Astrocyte of the spinal cord (primary cell): Measurements from ENCODE around the gene ZNF641.

ENCODE experiments used
- DNase-seq: peaks from one replicate; pipeline ENCODE4 v3.0.0; 2011; ENCODE audit warnings: low read depth, low spot score
- H3K4me3 ChIP-seq: 2 replicates; pipeline ENCODE4 v1.5.1; 2011; ENCODE audit warnings: low read depth, mild to moderate bottlenecking, low read length, moderate library complexity
- in situ Hi-C: cut with HindIII; loops from 2 replicates; pipeline ENCODE4 v1.10.0; 2017; ENCODE audit warnings: low sequenced_read_pairs
- TF ChIP-seq, protein P1 (sequence below): IDR thresholded peaks from 2 replicates; pipeline ENCODE4 v1.5.1; 2012; ENCODE audit warnings: low read depth, mild to moderate bottlenecking, low read length, inconsistent platforms

ZNF641 gene

DNA sequence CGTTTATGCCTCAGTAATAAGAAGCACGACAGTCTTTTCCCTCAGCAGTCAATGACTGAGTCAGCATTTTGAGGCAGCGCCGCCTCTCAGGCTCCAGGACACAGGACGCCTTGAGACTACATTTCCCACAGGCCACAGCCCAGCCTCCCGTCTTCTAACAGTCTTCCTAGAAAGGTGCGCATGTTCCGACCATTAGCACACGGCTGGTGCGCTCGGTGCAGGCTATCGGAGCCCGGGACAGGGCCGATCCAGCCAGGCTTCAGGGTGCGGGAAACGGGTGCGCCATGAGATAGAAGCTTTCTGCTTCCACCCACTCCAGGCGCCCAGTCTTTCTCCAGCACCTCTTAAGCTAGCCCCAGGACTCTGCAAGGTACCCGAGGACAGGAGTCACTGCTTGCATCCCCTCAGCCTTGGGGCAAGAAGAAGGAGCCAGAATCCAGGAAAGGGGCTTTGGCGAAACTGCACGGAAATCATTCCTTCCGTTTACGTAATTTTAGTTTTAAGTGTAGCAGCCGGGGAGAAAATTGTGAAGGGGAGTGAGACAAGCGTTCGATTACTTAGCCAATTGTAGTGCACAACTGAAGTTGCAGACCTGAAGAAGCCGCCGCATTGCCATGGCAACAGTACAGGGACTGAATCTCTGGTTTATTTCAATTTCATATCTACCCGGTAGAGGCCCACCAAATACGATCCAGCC lies 54.0 kb downstream of the ZNF641 start:
- peak; percentile 79 for DNase-seq
- TF ChIP-seq, protein P1, sequence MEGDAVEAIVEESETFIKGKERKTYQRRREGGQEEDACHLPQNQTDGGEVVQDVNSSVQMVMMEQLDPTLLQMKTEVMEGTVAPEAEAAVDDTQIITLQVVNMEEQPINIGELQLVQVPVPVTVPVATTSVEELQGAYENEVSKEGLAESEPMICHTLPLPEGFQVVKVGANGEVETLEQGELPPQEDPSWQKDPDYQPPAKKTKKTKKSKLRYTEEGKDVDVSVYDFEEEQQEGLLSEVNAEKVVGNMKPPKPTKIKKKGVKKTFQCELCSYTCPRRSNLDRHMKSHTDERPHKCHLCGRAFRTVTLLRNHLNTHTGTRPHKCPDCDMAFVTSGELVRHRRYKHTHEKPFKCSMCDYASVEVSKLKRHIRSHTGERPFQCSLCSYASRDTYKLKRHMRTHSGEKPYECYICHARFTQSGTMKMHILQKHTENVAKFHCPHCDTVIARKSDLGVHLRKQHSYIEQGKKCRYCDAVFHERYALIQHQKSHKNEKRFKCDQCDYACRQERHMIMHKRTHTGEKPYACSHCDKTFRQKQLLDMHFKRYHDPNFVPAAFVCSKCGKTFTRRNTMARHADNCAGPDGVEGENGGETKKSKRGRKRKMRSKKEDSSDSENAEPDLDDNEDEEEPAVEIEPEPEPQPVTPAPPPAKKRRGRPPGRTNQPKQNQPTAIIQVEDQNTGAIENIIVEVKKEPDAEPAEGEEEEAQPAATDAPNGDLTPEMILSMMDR, result no peak
- in situ Hi-C loops, result no loop called here
- peak overlapping the region; percentile 46 for H3K4me3 ChIP-seq

DNA sequence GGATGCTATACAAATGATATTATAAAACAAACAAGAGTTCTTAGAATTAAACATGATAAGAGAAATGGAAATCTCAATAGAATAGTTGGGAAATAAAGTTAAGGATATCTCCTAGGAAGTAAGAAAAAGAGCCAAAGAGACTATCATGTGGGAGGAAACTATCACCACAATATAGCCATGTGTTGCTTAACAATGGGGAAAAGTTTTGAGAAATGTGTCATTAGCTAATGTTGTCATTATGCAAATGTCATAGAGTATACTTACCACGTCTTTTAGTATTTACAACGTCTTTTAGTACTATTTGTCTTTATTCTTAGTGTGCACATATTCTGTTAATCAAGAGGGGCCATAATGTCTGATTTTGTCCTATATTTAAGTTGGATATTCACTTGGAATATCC lies 58.7 kb downstream of the ZNF641 start:
- TF ChIP-seq, protein P1, result no peak
- DNase-seq, result no peak
- no peak overlapping the region for H3K4me3 ChIP-seq
- in situ Hi-C loops, result no loop called here

DNA sequence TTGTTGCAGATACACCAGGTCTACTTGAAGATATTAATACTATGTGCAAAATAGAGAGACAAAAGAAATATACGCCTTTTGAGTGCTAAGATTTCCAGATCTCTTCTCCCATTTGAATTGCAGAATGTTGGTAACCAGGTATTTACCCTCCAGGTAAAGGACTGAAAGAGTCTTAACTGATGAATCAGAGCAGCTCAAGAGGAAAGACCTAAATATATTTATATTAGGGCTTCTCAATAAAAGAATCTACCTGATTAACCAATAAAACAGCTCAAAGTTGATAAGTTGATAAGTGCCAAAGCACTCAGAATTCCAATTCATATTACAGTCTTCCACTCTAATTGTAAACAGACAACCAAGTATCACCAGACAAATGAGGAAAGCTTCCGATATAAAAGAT lies 59.2 kb downstream of the ZNF641 start:
- TF ChIP-seq, protein P1, result no peak
- in situ Hi-C loops, result no loop called here
- DNase-seq, result no peak
- H3K4me3 ChIP-seq, result no peak overlapping the region

DNA sequence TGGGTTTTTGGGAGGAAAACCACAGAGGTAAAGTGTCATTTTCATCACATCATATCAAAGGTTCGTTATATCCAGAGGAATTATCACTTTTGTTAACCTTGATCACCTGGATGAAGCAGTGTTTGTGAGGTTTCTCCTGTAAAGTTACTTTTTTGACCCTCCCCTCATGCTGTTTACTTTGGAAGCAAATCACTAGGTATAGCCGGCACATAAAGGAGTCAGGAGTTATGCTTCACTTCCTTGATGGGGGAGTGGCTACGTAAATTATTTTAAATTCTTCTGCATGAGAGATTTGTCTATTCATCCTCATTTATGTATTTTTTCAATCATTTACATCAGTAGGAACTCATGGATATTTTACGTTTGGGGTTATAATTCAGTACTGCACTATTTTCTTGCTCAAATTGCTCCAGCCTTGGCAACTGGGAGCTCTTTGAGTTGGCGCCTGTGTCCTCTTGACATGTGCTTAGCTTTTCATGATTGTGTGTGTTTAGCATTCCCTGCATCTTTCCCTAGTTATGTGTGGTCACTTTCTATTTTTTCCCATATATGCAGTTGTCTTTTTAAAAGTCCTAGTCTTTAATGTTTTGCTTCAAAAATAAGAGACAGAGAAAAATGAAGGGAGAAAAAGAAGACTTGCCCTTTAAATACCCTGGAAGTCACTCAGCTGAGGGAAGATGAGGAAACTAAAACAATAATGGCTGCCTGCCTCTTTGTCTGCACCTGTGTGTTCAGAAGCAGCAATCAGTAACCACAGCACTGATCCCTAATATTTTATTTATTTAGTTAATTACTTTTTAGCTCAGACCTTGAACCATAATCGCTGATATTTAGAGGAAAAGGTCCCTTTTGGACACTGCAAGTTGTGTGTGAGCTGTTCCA lies 62.1 kb downstream of the ZNF641 start:
- in situ Hi-C loops, result no loop called here
- H3K4me3 ChIP-seq, result no peak overlapping the region
- TF ChIP-seq, protein P1, result no peak
- DNase-seq, result no peak
